ENCODE data around the gene MCEMP1.

Gene MCEMP1

GRCh38 chr19:7699003-7699402 lies 22.1 kb downstream of the MCEMP1 start:
- DNase-seq, result no peak

DNA sequence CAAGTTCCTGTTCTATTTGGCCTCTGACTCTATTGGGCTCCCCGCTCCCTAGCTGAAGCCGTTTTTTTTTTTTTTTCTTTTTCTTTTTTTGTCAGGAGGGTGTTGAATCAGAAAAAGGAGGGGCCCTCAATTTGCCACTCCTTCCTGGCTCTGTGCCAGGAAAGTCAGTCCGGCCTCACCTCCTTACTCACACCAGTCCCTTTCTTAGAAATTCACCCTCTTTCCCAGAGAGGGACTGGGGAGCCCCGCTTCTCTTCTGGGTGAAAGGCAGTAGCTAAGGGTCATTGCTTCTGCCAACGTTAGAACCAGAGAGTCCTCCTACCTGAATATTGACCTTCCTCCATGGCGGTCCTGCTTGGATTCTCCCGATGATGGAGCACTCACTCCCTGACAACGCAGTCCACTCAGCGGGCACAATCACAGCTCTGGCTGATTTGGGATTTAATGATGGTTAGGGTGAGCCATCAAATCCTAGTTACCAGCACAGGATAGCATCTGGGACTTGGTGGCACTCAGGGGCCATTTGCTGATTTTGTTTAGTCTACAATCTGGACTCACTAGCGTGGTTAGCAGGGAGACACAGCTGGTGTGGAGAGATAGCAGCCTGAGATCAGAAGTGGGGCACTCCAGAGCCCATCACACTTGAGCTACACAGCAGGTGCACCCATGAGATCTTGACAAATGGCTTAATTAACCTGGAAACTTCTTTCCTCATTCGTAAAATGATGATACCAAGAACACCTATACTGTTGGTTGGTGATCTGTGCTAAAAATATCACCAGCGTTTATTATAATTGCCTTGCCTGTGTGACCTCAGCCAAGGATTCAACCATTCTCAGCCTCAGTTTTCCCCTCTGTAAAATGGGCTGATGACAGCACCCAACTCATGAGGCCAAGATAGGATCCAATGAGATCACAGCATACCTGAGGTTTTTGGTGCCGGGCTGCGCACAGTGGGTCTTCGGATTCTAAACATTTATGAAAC lies 22.8 kb downstream of the MCEMP1 start:
- DNase-seq, result no peak

GRCh38 chr19:7701049-7701653 lies 24.3 kb downstream of the MCEMP1 start:
- no peak for DNase-seq

- no peak for DNase-seq
Measured at GRCh38 chr19:7701654-7702457, 25.0 kb downstream of the MCEMP1 start, which contains the start of gene FCER2. TSS of gene FCER2 (minus strand) at chr19:7702131. CDS start at chr19:7699760, 2,371 bp downstream.

GRCh38 chr19:7703332-7703731 lies 26.4 kb downstream of the MCEMP1 start:
- no peak for DNase-seq

DNA sequence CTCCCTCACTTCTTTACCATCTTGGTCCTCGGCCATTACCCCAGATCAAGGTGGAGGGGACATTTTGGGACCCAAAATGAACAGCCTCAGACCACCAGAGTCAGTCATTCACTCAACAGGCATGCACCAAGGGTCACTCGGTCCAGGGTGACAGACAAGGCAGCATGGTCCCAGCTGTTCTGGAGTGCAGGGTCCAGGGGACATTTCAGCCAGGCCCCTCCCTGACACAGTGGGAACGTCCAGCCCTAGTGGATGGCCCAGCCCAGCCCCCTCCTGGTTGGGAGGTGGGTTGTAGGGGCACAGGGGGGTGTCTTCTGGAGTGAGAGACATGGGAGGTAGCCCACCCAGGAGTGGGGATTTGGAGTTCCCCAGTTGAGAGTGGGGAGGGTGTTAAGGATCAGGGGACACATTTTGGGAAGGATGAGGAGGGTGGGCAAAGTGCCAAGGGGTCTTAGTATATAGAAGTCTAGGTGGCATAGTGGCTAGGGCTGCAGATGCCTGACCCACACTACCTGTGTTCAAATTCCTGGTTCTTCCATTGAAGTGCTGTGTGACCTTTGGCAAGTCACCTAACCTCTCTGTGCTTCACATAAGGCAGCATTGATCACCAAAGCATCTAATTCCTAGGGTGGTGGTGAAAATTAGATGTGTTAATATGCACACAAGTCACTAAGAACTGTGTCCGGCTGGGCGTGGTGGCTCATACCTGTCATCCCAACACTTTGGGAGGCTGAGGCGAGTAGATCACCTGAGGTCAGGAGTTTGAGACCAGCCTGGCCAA lies 27.6 kb downstream of the MCEMP1 start:
- DNase-seq, result no peak

GRCh38 chr19:7705387-7706187 lies 28.7 kb downstream of the MCEMP1 start:
- DNase-seq, result peak; percentile 43

DNA sequence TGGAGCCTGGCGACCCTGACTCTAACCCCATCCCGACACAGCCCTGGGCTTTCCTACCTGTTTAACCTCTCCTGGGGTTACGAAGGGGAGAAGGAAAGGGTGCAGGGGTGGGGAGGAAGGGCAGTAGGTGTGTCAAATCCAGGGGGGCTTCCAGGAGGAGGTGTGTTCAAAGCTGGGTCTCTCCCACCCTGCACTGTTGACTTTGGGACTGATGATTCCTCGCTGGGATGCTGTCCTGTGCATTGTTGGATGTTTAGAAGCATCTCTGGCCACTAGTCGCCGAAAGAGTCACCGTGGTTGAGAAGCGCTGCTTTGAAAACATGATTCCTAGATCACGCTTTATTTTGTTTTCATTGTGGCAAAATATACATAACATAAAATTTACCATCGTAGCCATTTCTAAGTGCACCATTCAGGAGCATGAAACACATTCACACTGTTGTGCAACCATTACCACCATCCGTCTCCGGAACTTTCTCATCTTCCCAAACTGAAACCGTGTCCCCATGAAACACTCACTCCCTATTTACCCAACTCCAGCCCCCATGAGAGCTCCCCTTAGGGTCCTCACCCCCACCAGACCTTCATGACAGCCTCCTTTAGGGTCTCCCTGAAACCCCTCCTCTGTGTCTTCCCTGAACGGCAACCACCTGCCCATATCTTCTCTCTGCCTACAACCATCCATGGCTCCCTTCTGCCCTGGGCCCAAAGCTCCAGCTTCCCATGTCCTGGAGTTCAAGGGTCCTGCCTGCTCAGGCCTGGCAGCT lies 29.5 kb downstream of the MCEMP1 start:
- no peak for DNase-seq

- DNase-seq, result no peak
Measured at GRCh38 chr19:7706955-7707456, 30.1 kb downstream of the MCEMP1 start.

- DNase-seq, result no peak
Measured at GRCh38 chr19:7709932-7710460, 33.1 kb downstream of the MCEMP1 start.

- DNase-seq, result no peak
Measured at GRCh38 chr19:7710616-7711015, 33.7 kb downstream of the MCEMP1 start.

- no peak for DNase-seq
Measured at GRCh38 chr19:7715671-7716070, 38.8 kb downstream of the MCEMP1 start.

- DNase-seq, result no peak
Measured at GRCh38 chr19:7716762-7717161, 39.9 kb downstream of the MCEMP1 start.

GRCh38 chr19:7718668-7719067 lies 41.8 kb downstream of the MCEMP1 start:
- no peak for DNase-seq

DNA sequence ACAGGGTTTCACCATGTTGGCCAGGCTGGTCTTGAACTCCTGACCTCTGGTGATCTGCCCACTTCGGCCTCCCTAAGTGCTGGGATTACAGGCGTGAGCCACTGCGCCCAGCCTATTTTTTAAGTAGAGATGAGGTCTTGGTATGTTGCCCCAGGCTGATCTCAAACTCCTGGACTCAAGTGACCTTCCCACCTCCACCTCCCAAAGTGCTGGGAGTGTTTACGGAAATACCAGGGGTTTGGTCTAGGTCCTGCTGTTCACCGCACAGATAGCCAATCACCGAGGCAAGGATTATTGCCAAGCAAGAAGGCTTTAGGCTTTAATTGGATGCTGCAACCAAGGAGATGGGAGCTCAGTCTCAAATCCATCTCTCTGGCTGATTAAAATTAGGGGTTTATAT lies 43.5 kb downstream of the MCEMP1 start:
- no peak for DNase-seq

GRCh38 chr19:7722231-7722651 lies 45.4 kb downstream of the MCEMP1 start:
- no peak for DNase-seq

- no peak for DNase-seq
Measured at GRCh38 chr19:7725791-7726190, 48.9 kb downstream of the MCEMP1 start.

DNA sequence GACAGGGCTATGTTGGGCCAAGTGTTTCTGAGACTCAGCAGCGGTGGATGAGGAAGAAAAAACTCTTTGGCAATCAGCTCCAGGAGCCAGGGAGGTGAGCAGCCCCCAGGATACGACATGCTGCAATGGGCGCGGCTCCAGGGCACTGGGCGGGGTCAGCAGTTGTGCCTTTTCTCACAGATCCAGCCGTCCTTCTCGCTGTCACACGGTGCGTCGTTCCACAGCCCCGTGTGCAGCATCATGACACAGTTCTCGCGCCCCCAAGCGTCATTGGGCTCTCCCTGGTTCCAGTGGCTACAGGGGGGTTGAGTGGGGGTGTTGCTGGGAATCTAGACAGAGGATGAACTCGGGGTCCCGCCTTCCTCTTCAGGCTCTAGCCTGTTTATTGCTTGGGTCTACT lies 52.3 kb downstream of the MCEMP1 start:
- DNase-seq, result no peak

Measured in effector CD8-positive, alpha-beta T cell (primary cell).